Measurements from ENCODE around the gene HMCN1.
"Not testable (repeated sequence)": the region's sequence is repeated elsewhere in the genome, so short reads cannot be mapped to it uniquely, and the experiment has no call there.

Gene HMCN1

GRCh38 chr1:186211583-186211982 is 477.4 kb downstream of the HMCN1 start:
- not testable (repeated sequence) for DNase-seq

- no peak for DNase-seq
These were observed 478.5 kb downstream of the HMCN1 start for GRCh38 chr1:186212568-186213224.

GRCh38 chr1:186213225-186213607 is 479.0 kb downstream of the HMCN1 start:
- no peak for DNase-seq

- DNase-seq: no peak
These were observed 480.6 kb downstream of the HMCN1 start for GRCh38 chr1:186214791-186215190.

GRCh38 chr1:186215636-186216035 is 481.4 kb downstream of the HMCN1 start:
- DNase-seq: no peak

- DNase-seq: no peak
These were observed 484.6 kb downstream of the HMCN1 start for GRCh38 chr1:186218654-186219352.

GRCh38 chr1:186220067-186220466 is 485.9 kb downstream of the HMCN1 start:
- no peak for DNase-seq

- DNase-seq: no peak
These were observed 486.7 kb downstream of the HMCN1 start for GRCh38 chr1:186220911-186221310.

- no peak for DNase-seq
These were observed 490.9 kb downstream of the HMCN1 start for GRCh38 chr1:186225096-186225495.

- DNase-seq: no peak
These were observed 494.6 kb downstream of the HMCN1 start for GRCh38 chr1:186228749-186229148.

GRCh38 chr1:186231861-186232436 is 497.8 kb downstream of the HMCN1 start:
- no peak for DNase-seq

- no peak for DNase-seq
These were observed 500.9 kb downstream of the HMCN1 start for GRCh38 chr1:186234976-186235686.

- no peak for DNase-seq
These were observed 501.5 kb downstream of the HMCN1 start for GRCh38 chr1:186235696-186236095.

- peak; percentile 47 for DNase-seq
These were observed 502.7 kb downstream of the HMCN1 start for GRCh38 chr1:186236921-186237320.

GRCh38 chr1:186239171-186239570 is 505.0 kb downstream of the HMCN1 start:
- DNase-seq: no peak

GRCh38 chr1:186240436-186240835 is 506.2 kb downstream of the HMCN1 start:
- DNase-seq: no peak
